HFFc6 (cell line): ENCODE data around the gene TRAPPC6A. TPM values are rescaled to one million over a fixed set of nuclear protein-coding genes. Genes with fewer than 3 reads are reported as not detected.

Source experiments
- DNase-seq: peaks from one replicate; pipeline ENCODE4 v3.0.0-alpha.2; 2018
- H3K27ac Mint-ChIP-seq: 2 replicates; pipeline ENCODE4 v1.8.0; 2020; ENCODE audit warnings: mild to moderate bottlenecking, mixed read lengths
- H3K27me3 Mint-ChIP-seq: 2 replicates; pipeline ENCODE4 v1.8.0; 2021; ENCODE audit warnings: mild to moderate bottlenecking, moderate library complexity, mixed read lengths; ENCODE audit not compliant: insufficient read depth
- H3K36me3 Mint-ChIP-seq: 2 replicates; pipeline ENCODE4 v1.8.0; 2021; ENCODE audit warnings: low read depth, mixed read lengths
- H3K4me1 Mint-ChIP-seq: 2 replicates; pipeline ENCODE4 v1.8.0; 2020; ENCODE audit warnings: low read depth, mixed read lengths
- H3K4me3 Mint-ChIP-seq: 2 replicates; pipeline ENCODE4 v1.8.0; 2020; ENCODE audit warnings: mild to moderate bottlenecking, moderate library complexity, mixed read lengths
- H3K9me3 Mint-ChIP-seq: 2 replicates; pipeline ENCODE4 v1.8.0; 2020; ENCODE audit warnings: mild to moderate bottlenecking, mixed read lengths
- total RNA-seq, 6 experiments: library from RNA; stranded (reverse); fragmentation: NEBNext Ultra II Directional; extraction: Animal tissue kit (Norgen Biotek cat#: 25700); gene quantifications; 2 replicates in 1 of 6; 3 replicates in 5 of 6; pipeline ENCODE4 v1.2.3, GENCODE V29; 2021
- TF ChIP-seq, protein P1 (sequence below): fragments of 200-600 bp; sonication (generic); IDR thresholded peaks from 2 replicates; pipeline ENCODE4 v1.5.0; 2021; ENCODE audit warnings: antibody characterized with exemption, mild to moderate bottlenecking

The TRAPPC6A gene
- total RNA-seq, 6 experiments from 2014 or later: 3.5 to 6.9 (median 5.2) TPM

DNA sequence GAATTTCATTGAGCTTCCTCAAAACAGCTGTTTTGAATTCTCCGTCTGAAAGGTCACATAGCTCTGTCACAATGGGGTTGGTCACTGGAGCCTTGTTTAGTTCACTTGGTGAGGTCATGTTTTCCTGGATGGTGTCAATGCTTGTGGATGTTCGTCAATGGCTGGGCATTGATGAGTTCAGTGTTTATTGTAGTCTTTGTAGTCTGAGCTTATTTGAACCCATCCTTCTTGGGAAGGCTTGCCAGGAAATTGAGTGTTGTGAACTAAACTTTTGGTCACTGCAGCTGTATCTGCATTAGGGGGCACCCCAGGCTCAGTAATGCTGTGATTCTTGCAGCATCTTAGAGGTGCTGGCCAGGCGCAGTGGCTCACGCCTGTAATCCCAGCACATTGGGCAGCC lies 22.5 kb upstream of the TRAPPC6A start:
- no peak overlapping the region for H3K4me3 Mint-ChIP-seq
- H3K36me3 Mint-ChIP-seq: no peaks in the 10 kb centered on the region
- TF ChIP-seq, protein P1, sequence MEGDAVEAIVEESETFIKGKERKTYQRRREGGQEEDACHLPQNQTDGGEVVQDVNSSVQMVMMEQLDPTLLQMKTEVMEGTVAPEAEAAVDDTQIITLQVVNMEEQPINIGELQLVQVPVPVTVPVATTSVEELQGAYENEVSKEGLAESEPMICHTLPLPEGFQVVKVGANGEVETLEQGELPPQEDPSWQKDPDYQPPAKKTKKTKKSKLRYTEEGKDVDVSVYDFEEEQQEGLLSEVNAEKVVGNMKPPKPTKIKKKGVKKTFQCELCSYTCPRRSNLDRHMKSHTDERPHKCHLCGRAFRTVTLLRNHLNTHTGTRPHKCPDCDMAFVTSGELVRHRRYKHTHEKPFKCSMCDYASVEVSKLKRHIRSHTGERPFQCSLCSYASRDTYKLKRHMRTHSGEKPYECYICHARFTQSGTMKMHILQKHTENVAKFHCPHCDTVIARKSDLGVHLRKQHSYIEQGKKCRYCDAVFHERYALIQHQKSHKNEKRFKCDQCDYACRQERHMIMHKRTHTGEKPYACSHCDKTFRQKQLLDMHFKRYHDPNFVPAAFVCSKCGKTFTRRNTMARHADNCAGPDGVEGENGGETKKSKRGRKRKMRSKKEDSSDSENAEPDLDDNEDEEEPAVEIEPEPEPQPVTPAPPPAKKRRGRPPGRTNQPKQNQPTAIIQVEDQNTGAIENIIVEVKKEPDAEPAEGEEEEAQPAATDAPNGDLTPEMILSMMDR: peak; percentile 56
- H3K27ac Mint-ChIP-seq: no peak overlapping the region
- no peaks in the 10 kb centered on the region for H3K9me3 Mint-ChIP-seq
- peaks cover 19% of the 10 kb centered on the region for H3K27me3 Mint-ChIP-seq
- peak; percentile 43 for DNase-seq
- peaks cover 14% of the 10 kb centered on the region for H3K4me1 Mint-ChIP-seq

DNA sequence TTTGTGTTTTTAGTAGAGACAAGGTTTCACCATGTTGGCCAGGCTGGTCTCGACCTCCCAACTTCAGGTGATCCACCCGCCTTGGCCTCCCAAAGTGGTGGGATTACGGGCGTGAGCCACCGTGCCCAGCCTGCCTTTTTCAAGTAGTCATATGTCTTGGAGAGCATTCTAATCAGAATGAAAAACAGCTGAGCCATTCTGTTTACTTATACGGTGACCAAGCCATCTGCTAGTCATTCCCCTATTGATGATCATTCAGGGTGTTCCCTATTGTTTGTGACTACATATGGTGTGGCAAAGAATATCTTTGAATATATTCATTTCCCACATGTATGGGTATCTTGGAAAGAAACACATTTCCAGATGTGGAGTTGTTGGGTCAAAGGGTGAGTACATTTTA lies 17.7 kb upstream of the TRAPPC6A start:
- no peaks in the 10 kb centered on the region for H3K9me3 Mint-ChIP-seq
- DNase-seq: peak; percentile 30
- H3K27ac Mint-ChIP-seq: peak overlapping the region; percentile 57
- H3K4me1 Mint-ChIP-seq: peaks cover 20% of the 10 kb centered on the region
- TF ChIP-seq, protein P1: no peak
- H3K36me3 Mint-ChIP-seq: peaks cover 3% of the 10 kb centered on the region; the same call in 1 of the 2 replicates
- peaks cover 10% of the 10 kb centered on the region for H3K27me3 Mint-ChIP-seq
- H3K4me3 Mint-ChIP-seq: no peak overlapping the region

DNA sequence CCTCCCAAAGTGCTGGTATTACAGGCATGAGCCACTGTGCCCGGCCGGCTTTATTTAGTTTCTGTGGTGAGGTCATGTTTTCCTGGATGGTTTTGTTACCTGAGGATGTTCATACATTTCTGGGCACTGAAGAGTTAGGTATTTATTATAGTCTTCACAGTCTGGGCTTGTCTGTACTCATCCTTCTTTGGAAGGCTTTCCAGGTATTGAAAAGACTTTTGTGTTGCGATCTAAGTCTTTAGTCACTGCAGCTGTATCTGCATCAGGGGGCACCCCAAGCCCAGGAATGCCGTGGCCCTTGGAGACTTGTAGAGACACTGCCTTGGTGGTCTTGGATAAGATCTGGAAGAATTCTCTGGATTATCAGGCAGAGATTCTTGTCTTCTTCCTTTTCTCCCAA lies 13.3 kb upstream of the TRAPPC6A start:
- Mint-ChIP-seq H3K36me3 (peaks cover 14% of the 10 kb centered on the region), H3K4me3 (no peak overlapping the region), H3K27me3 (no peaks in the 10 kb centered on the region; the same call in none of the 2 replicates), H3K27ac (no peak overlapping the region), H3K9me3 (peaks cover 6% of the 10 kb centered on the region; the same call in 1 of the 2 replicates), H3K4me1 (peaks cover 21% of the 10 kb centered on the region)
- TF ChIP-seq, protein P1: no peak
- no peak for DNase-seq

DNA sequence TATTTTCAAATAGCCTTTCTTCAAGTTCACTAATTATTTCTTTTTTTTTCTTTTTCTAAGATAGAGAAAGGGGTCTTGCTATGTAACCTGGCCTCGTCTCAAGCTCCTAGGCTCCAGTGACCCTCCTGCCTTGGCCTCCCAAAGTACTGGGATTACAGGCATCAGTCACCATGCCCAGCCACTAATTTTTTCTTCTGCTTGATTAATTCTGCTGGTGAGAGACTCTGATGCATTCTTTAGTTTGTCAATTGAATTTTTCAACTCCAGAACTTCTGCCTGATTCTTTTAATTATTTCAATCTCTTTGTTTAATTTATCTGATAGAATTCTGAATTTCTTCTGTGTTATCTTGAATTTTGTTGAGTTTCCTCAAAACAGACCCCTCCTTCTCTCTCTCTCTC lies 11.9 kb upstream of the TRAPPC6A start:
- peaks cover 6% of the 10 kb centered on the region; the same call in 1 of the 2 replicates for H3K9me3 Mint-ChIP-seq
- H3K4me3 Mint-ChIP-seq: no peak overlapping the region
- H3K27me3 Mint-ChIP-seq: no peaks in the 10 kb centered on the region; the same call in none of the 2 replicates
- no peak for DNase-seq
- peaks cover 14% of the 10 kb centered on the region for H3K36me3 Mint-ChIP-seq
- H3K4me1 Mint-ChIP-seq: peaks cover 12% of the 10 kb centered on the region; the same call in 1 of the 2 replicates
- H3K27ac Mint-ChIP-seq: no peak overlapping the region
- TF ChIP-seq, protein P1: no peak

DNA sequence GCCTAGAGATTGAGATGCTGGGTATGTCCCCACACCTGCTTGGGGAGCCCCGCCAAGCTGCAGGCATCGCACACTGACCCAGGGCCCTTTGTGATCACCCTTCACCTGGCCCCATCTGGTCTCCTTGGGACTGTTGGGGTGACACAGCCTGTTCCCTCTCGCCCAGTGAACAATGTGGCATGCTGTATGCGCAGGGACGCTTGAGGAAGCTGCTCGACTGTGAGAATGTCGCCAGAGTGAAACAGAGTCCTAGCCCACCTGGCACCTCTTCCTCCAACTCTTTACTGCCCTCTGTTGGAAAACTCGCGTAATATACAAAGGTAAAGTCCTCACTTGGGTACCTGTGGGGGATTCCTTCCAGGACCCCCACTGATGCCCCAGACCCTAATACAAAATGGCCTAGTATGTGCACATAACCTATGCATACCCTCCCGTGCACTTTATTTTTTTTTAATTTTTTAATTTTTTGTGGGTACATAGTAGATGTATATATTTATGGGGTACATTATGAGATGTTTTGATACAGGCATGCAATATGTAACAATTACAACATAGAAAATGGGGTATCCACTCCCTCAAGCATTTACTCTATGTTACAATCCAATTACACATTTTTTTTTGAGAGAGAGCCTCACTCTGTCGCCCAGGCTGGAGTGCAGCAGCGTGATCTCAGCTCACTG lies 9.5 kb upstream of the TRAPPC6A start:
- Mint-ChIP-seq H3K4me3 (no peak overlapping the region), H3K36me3 (peaks cover 10% of the 10 kb centered on the region), H3K4me1 (peaks cover 7% of the 10 kb centered on the region; the same call in 1 of the 2 replicates), H3K27ac (no peak overlapping the region), H3K27me3 (no peaks in the 10 kb centered on the region; the same call in 1 of the 2 replicates), H3K9me3 (peaks cover 6% of the 10 kb centered on the region; the same call in 1 of the 2 replicates)
- TF ChIP-seq, protein P1: peak; percentile 75
- DNase-seq: no peak
